ENCODE measurements around the gene ODAD3. TPM values are rescaled to one million over a fixed set of nuclear protein-coding genes. Genes with fewer than 3 reads are reported as not detected.

The ODAD3 gene
- total and polyA plus RNA-seq, 10 of the 15 experiments (the other 5 are each of a cell fraction or from before 2014, with no cell fraction given): 0.11 to 0.39 (median 0.28) TPM; not detected in 7

DNA sequence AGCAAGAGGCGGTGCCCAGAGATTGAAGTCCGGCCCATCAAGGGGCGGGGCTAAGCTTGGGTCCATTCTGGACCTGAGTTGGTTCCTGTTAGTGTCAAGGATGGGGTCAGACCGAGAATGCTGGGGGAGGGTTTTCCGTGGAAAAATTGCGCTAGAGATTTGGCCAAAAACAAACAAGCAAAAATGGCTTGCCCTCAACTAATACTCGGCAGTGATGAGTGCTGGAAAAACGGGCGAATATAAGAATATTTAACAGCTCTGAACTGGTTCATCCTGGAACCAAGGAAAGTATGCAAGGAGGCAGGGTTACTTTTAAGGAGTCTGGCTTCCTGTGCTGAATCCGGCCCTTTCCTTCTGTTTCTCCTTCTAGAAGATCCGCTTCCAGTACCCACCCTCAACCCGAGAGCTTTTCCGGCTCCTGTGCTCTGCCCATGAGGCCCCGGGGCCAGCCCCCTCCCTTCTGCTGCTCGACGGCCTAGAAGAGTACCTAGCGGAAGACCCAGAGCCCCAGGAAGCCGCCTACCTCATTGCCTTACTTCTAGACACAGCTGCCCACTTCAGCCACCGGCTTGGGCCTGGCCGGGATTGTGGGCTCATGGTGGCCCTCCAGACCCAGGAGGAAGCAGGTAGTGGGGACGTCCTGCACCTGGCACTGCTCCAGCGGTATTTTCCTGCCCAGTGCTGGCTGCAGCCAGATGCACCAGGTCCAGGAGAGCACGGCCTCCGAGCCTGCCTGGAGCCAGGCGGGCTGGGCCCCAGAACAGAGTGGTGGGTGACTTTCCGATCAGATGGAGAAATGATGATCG is 59.6 kb downstream of the ODAD3 start:
- peak overlapping the region; percentile 87 for H3K9ac ChIP-seq (ENCODE audit: control insufficient read depth, insufficient read depth, low read length)
- peak overlapping the region; percentile 97 for H3K4me2 ChIP-seq (ENCODE audit: control insufficient read depth, insufficient read depth)
- peaks cover 10% of the 10 kb centered on the region for H3K79me2 ChIP-seq (ENCODE audit: control insufficient read depth, insufficient read depth, low read length)
- TSS peak; percentile 98 for BruUV-seq (replicated peaks)
- H3K27ac ChIP-seq (ENCODE audit: control insufficient read depth, insufficient read depth): peak overlapping the region; percentile 75
- ChIA-PET RAD21 (ENCODE audit: unreplicated experiment) (interaction anchor here (0.5 to 5.2 kb wide), 27 partner anchors 8 to 795 kb away, joined by 3 to 36 read pairs (median 3); partner anchors contain the start of genes CCDC159, ECSIT, ELOF1 and EPOR), POLR2A (interaction anchor here (0.6 to 4.8 kb wide), 25 partner anchors 7 to 1407 kb away, joined by 3 to 48 read pairs (median 3); partner anchors contain the start of genes CCDC159, ECSIT, ELOF1 and ODAD3), SMC1A (ENCODE audit: uncharacterized antibody, unreplicated experiment) (interaction anchor here (0.6 to 6.1 kb wide), 14 partner anchors 8 to 285 kb away, joined by 3 to 40 read pairs (median 4); partner anchors contain the start of genes CCDC159, ECSIT, EPOR and ODAD3), CTCF (interaction anchor here (0.6 to 5.6 kb wide), 13 partner anchors 8 to 439 kb away, joined by 3 to 62 read pairs (median 4); partner anchors contain the start of genes CCDC159, EPOR, PRKCSH and TMEM205)
- no peaks in the 10 kb centered on the region for H3K27me3 ChIP-seq (replicated peaks in 1 of 2; ENCODE audit: control insufficient read depth in 2 of 2, insufficient read depth in 2 of 2, low read length in 1 of 2)
- H4K20me1 ChIP-seq (ENCODE audit: control insufficient read depth, insufficient read depth): no peaks in the 10 kb centered on the region
- H3K4me1 ChIP-seq (ENCODE audit: control insufficient read depth, insufficient read depth, low read length): peaks cover 24% of the 10 kb centered on the region
- H3K36me3 ChIP-seq (ENCODE audit: control insufficient read depth in 2 of 2, insufficient read depth in 2 of 2, low read length in 1 of 2): no peaks in the 10 kb centered on the region
- intact Hi-C loops (cut with micrococcal nuclease; ENCODE audit: unreplicated experiment): loop anchor here (2.0 kb wide), 1 partner anchor 29 kb away; the partner anchor contains the start of genes CCDC159 and TMEM205
- H3K9me3 ChIP-seq (replicated peaks; ENCODE audit: control insufficient read depth, insufficient read depth, low read length): no peaks in the 10 kb centered on the region
- in situ Hi-C loops (cut with MboI): no loop called here
- ATAC-seq (peak; percentile 65), FAIRE-seq (no peak), DNase-seq (ENCODE audit: low read depth, low spot score) (no peak)
- H3K4me3 ChIP-seq: peak overlapping the region; percentile 77
- WGBS (ENCODE audit: insufficient coverage, insufficient replicate concordance, low lambda C conversion rate, missing lambda C conversion rate): under 1% methylated on average over 27 of the region's 27 CpGs
- peak overlapping the region; percentile 45 for H2AFZ ChIP-seq (ENCODE audit: control insufficient read depth, low read depth, low read length)
- TF ChIP-seq, protein P1, sequence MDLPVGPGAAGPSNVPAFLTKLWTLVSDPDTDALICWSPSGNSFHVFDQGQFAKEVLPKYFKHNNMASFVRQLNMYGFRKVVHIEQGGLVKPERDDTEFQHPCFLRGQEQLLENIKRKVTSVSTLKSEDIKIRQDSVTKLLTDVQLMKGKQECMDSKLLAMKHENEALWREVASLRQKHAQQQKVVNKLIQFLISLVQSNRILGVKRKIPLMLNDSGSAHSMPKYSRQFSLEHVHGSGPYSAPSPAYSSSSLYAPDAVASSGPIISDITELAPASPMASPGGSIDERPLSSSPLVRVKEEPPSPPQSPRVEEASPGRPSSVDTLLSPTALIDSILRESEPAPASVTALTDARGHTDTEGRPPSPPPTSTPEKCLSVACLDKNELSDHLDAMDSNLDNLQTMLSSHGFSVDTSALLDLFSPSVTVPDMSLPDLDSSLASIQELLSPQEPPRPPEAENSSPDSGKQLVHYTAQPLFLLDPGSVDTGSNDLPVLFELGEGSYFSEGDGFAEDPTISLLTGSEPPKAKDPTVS (IDR thresholded peaks at IDR 0.05; ENCODE audit: low read depth, low read length): no peak
- TF ChIP-seq CBFB (IDR thresholded peaks at IDR 0.05; ENCODE audit: low read depth) (no peak; the same call in 1 of the 2 replicates), TCF7 (IDR thresholded peaks at IDR 0.05; ENCODE audit: borderline replicate concordance) (no peak), POLR2A (IDR thresholded peaks at IDR 0.05; ENCODE audit: low read depth, low read length) (peak; percentile 80), BACH1 (IDR thresholded peaks at IDR 0.05; ENCODE audit: borderline replicate concordance) (0 out of 2 replicates have a peak, but pooled peaks have one; percentile 6), ZNF384 (IDR thresholded peaks at IDR 0.05; ENCODE audit: borderline replicate concordance, low read depth, low read length) (no peak), GATAD2B (conservative IDR thresholded peaks at IDR 0.05; ENCODE audit: low read depth) (no peak), TAF1 (IDR thresholded peaks at IDR 0.05; ENCODE audit: borderline replicate concordance, low read depth, low read length) (peak; percentile 72; the same call in 1 of the 2 replicates), SUZ12 (IDR thresholded peaks at IDR 0.05; ENCODE audit: unreplicated experiment) (no peak), CEBPB (IDR thresholded peaks at IDR 0.05; ENCODE audit: borderline replicate concordance in 1 of 2, low read depth in 2 of 2, low read length in 2 of 2) (no peak), NFXL1 (IDR thresholded peaks at IDR 0.05; ENCODE audit: borderline replicate concordance) (no peak), NFIC (IDR thresholded peaks at IDR 0.05; ENCODE audit: low read depth, low read length) (no peak), RBBP5 (conservative IDR thresholded peaks at IDR 0.05) (no peak), RUNX3 (IDR thresholded peaks at IDR 0.05; ENCODE audit: low read length) (no peak), EGR1 (IDR thresholded peaks at IDR 0.05; ENCODE audit: borderline replicate concordance in 1 of 2, low read depth in 2 of 2, low read length in 2 of 2) (peak in 1 of 2 experiments; percentile 25; a peak in 1 of 3 replicates), BCL11A (IDR thresholded peaks at IDR 0.05; ENCODE audit: low read depth, low read length) (no peak), PML (IDR thresholded peaks at IDR 0.05; ENCODE audit: low read length) (peak; percentile 64; the same call in 1 of the 2 replicates), STAT1 (conservative IDR thresholded peaks at IDR 0.05) (no peak), YBX1 (IDR thresholded peaks at IDR 0.05) (no peak)
- TF ChIP-seq, protein P2, sequence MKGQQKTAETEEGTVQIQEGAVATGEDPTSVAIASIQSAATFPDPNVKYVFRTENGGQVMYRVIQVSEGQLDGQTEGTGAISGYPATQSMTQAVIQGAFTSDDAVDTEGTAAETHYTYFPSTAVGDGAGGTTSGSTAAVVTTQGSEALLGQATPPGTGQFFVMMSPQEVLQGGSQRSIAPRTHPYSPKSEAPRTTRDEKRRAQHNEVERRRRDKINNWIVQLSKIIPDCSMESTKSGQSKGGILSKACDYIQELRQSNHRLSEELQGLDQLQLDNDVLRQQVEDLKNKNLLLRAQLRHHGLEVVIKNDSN (IDR thresholded peaks at IDR 0.05; ENCODE audit: borderline replicate concordance, extremely low read length, insufficient read depth, low read depth, low read length): no peak
- TF ChIP-seq, protein P3, sequence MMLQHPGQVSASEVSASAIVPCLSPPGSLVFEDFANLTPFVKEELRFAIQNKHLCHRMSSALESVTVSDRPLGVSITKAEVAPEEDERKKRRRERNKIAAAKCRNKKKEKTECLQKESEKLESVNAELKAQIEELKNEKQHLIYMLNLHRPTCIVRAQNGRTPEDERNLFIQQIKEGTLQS (IDR thresholded peaks at IDR 0.05; ENCODE audit: borderline replicate concordance, extremely low read depth, low read depth, low read length): no peak

Measured in GM12878 (cell line).